Thymus (tissue), 11 donors: ENCODE data around the gene TMEM131L. TPM values are rescaled to one million over a fixed set of nuclear protein-coding genes. Genes with fewer than 3 reads are reported as not detected.
"Not testable (repeated sequence)": the region's sequence is repeated elsewhere in the genome, so short reads cannot be mapped to it uniquely, and the experiment has no call there.

Source experiments
- DNase-seq, 9 donors: peaks; one replicate each; pipeline ENCODE4 v3.0.0-alpha.2; 2013; ENCODE audit warnings: low spot score in 9 of 9, low read depth in 6 of 9, missing footprints in 1 of 9
- H3K27ac ChIP-seq, 2 donors: one replicate each; pipeline ENCODE4 v1.5.1; 2013; ENCODE audit warnings: control low read depth in 1 of 2, low read depth in 1 of 2, low read length in 1 of 2, mild to moderate bottlenecking in 1 of 2, moderate library complexity in 1 of 2
- H3K27me3 ChIP-seq, 2 donors: one replicate each; pipeline ENCODE4 v1.5.1; 2013; ENCODE audit warnings: low read length in 1 of 2; ENCODE audit not compliant: control insufficient read depth in 2 of 2, insufficient read depth in 1 of 2
- H3K36me3 ChIP-seq, 2 donors: one replicate each; pipeline ENCODE4 v1.5.1; 2013; ENCODE audit warnings: low read length in 1 of 2, mild to moderate bottlenecking in 1 of 2, moderate library complexity in 1 of 2; ENCODE audit not compliant: control insufficient read depth in 2 of 2, insufficient read depth in 2 of 2
- H3K4me1 ChIP-seq, 2 donors: one replicate each; pipeline ENCODE4 v1.5.1; 2013; ENCODE audit warnings: low read length in 2 of 2; ENCODE audit not compliant: control insufficient read depth in 2 of 2, insufficient read depth in 2 of 2
- H3K4me3 ChIP-seq, 2 donors: one replicate each; pipeline ENCODE4 v1.5.1; 2013; ENCODE audit warnings: low read length in 2 of 2, control low read depth in 1 of 2, mild to moderate bottlenecking in 1 of 2
- H3K9me3 ChIP-seq, 2 donors: one replicate each; pipeline ENCODE4 v1.5.1; 2013; ENCODE audit warnings: low read length in 1 of 2, mild to moderate bottlenecking in 1 of 2; ENCODE audit not compliant: control insufficient read depth in 2 of 2, insufficient read depth in 1 of 2
- WGBS: extraction: QIAGEN DNeasy Blood & Tissue Kit; methylation state at CpG from one replicate; pipeline ENCODE4 v1.1.7; 2013; 5-methylcytosine and 5-hydroxymethylcytosine counted together
- polyA plus RNA-seq: library from polyadenylated mRNA; stranded (reverse); fragments of 200-250 nt; gene quantifications from one replicate; pipeline ENCODE4 v1.2.3, GENCODE V29; 2013
- total RNA-seq: library from RNA; stranded (reverse); fragments of 120-200 nt; gene quantifications from one replicate; pipeline ENCODE4 v1.2.4, GENCODE V29; 2013
- donor health status: healthy.

Gene TMEM131L
- total and polyA plus RNA-seq, 2 donors: 32.8 to 40.9 TPM

GRCh38 chr4:153652051-153652784, 186.1 kb downstream of the TMEM131L start:
- no peaks in the 10 kb centered on the region for H3K36me3 ChIP-seq
- H3K27me3 ChIP-seq: no peaks in the 10 kb centered on the region
- H3K4me1 ChIP-seq: peaks cover 0 to 18% of the 10 kb centered on the region in 2 donors
- H3K9me3 ChIP-seq: no peaks in the 10 kb centered on the region
- no peak overlapping the region for H3K4me3 ChIP-seq
- peak overlapping the region; percentile 36 to 67 for H3K27ac ChIP-seq
- WGBS: 92% methylated on average over 11 of the region's 11 CpGs
- peak in 1 of 9 donors; percentile 15 for DNase-seq

- no peaks in the 10 kb centered on the region for H3K9me3 ChIP-seq
- no peaks in the 10 kb centered on the region for H3K27me3 ChIP-seq
- WGBS: 84% methylated on average over 4 of the region's 4 CpGs
- H3K4me3 ChIP-seq: no peak overlapping the region
- DNase-seq: no peak
- H3K36me3 ChIP-seq: no peaks in the 10 kb centered on the region
- peaks cover 0 to 18% of the 10 kb centered on the region in 2 donors for H3K4me1 ChIP-seq
- H3K27ac ChIP-seq: no peak overlapping the region
Observed at GRCh38 chr4:153655002-153655541, 188.9 kb downstream of the TMEM131L start.

- no peaks in the 10 kb centered on the region for H3K36me3 ChIP-seq
- 96% methylated on average over 4 of the region's 4 CpGs for WGBS
- no peak overlapping the region for H3K27ac ChIP-seq
- H3K4me3 ChIP-seq: no peak overlapping the region
- peaks cover 0 to 17% of the 10 kb centered on the region in 2 donors for H3K4me1 ChIP-seq
- H3K27me3 ChIP-seq: no peaks in the 10 kb centered on the region
- no peak for DNase-seq
- no peaks in the 10 kb centered on the region for H3K9me3 ChIP-seq
Observed at GRCh38 chr4:153655928-153656327, 189.8 kb downstream of the TMEM131L start.

DNA sequence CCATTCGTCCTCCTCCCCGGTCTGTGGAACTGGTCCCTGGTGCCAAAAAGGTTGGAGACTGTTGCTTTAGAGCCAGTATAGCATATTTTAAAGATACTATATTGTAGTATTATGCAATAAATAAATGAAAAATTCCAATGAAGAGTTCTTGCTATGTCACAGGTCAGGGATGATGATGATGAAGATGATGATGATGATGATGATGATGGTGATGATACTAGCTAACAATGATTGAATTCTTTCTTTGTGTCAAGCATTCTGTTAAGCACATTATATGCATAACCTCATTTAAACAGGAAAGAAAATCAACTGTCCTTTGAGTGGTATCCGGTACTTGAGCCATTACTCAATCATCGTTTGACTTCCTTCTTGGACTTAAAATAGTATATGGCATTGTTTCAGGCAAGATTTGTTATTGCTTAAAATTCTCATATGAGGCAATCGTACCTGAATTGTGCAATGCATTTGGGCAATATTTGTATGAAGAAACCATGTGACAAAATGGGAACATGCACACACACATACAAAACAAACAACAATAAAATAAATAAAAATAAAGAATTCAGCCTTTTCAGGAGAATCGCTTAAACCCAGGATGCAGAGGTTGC, 195.2 kb downstream of the TMEM131L start:
- no peak for DNase-seq
- H3K36me3 ChIP-seq: no peaks in the 10 kb centered on the region

DNA sequence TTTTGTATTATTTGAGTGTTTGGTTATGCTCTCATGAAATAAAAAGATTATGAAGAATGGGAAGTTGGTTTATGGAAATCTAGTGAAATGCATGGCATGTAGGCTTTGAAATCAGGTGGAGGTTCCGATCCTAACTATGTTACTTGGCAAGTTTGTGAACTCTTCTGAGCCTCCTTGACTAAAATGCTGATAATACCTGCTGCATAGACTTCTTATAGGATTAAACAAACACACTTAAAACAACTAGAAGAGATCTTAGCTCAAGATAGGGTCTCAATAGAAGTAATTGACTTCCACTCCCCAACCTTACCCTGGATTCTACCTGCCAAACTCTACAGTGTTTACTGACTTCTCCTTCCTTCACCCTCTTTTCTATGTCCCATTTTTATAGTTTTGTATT, 195.7 kb downstream of the TMEM131L start:
- Histone ChIP-seq H3K4me3 (no peak overlapping the region), H3K36me3 (no peaks in the 10 kb centered on the region), H3K4me1 (no peaks in the 10 kb centered on the region), H3K9me3 (no peaks in the 10 kb centered on the region), H3K27me3 (no peaks in the 10 kb centered on the region), H3K27ac (no peak overlapping the region)
- no peak for DNase-seq
- 94% methylated on average over 1 of the region's 1 CpG for WGBS

More for the DNA sequence above, 195.2 kb downstream of the TMEM131L start:
- no peak overlapping the region for H3K4me3 ChIP-seq
- no peak overlapping the region for H3K27ac ChIP-seq
- WGBS: 79% methylated on average over 6 of the region's 6 CpGs
- no peaks in the 10 kb centered on the region for H3K9me3 ChIP-seq
- H3K27me3 ChIP-seq: no peaks in the 10 kb centered on the region
- H3K4me1 ChIP-seq: no peaks in the 10 kb centered on the region

- Histone ChIP-seq H3K27ac (no peak overlapping the region), H3K36me3 (no peaks in the 10 kb centered on the region), H3K27me3 (no peaks in the 10 kb centered on the region), H3K9me3 (no peaks in the 10 kb centered on the region), H3K4me3 (no peak overlapping the region), H3K4me1 (no peaks in the 10 kb centered on the region)
- no peak for DNase-seq
- 96% methylated on average over 1 of the region's 1 CpG for WGBS
Observed at GRCh38 chr4:153663667-153664066, 197.5 kb downstream of the TMEM131L start.

DNA sequence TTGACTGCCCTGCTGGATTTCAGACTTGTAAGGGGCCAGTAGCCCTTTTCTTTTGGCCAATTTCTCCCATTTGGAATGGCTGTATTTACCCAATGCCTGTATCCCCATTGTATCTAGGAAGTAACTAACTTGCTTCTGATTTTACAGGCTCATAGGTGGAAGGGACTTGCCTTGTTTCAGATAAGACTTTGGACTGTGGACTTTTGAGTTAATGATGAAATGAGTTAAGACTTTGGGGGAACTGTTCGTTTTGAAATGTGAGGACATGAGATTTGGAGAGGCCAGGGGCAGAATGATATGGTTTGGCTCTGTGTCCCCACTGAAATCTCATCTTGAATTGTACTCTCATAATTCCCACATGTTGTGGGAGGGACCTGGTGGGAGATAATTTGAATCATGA, 200.3 kb downstream of the TMEM131L start:
- not testable (repeated sequence) for H3K4me1 ChIP-seq, H3K9me3 ChIP-seq, DNase-seq, H3K27me3 ChIP-seq, H3K4me3 ChIP-seq, H3K27ac ChIP-seq, H3K36me3 ChIP-seq
- WGBS: 86% methylated on average over 1 of the region's 1 CpG

- H3K27me3 ChIP-seq: no peaks in the 10 kb centered on the region
- no peak for DNase-seq
- H3K27ac ChIP-seq: no peak overlapping the region
- H3K36me3 ChIP-seq: no peaks in the 10 kb centered on the region
- no peaks in the 10 kb centered on the region for H3K4me1 ChIP-seq
- no peak overlapping the region for H3K4me3 ChIP-seq
- 100% methylated on average over 2 of the region's 2 CpGs for WGBS
- H3K9me3 ChIP-seq: no peaks in the 10 kb centered on the region
Observed at GRCh38 chr4:153668647-153669046, 202.5 kb downstream of the TMEM131L start.

DNA sequence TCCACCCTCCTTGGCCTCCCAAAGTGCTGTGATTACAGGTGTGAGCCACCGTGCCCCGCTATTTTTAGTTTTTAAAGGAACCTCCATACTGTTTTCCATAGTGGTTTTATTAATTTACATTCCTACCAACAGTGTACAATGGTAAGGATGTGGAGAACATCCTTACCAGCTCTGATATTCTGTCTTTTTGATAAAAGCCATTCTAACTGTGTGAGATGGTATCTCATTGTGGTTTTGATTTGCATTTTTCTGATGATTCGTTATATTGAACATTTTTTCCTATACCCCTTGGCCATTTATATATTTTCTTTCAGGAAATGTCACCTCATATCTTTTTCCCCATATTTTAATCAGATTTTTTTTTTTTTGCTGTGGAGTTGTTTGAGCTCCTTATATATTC, 203.7 kb downstream of the TMEM131L start:
- 48% methylated on average over 3 of the region's 3 CpGs for WGBS

More for the DNA sequence above, 203.7 kb downstream of the TMEM131L start:
- Histone ChIP-seq H3K4me1 (no peaks in the 10 kb centered on the region), H3K4me3 (no peak overlapping the region), H3K27me3 (no peaks in the 10 kb centered on the region), H3K36me3 (no peaks in the 10 kb centered on the region), H3K27ac (no peak overlapping the region), H3K9me3 (no peaks in the 10 kb centered on the region)
- DNase-seq: no peak
